ENCODE data around the gene CTNNA1.

Gene CTNNA1

DNA sequence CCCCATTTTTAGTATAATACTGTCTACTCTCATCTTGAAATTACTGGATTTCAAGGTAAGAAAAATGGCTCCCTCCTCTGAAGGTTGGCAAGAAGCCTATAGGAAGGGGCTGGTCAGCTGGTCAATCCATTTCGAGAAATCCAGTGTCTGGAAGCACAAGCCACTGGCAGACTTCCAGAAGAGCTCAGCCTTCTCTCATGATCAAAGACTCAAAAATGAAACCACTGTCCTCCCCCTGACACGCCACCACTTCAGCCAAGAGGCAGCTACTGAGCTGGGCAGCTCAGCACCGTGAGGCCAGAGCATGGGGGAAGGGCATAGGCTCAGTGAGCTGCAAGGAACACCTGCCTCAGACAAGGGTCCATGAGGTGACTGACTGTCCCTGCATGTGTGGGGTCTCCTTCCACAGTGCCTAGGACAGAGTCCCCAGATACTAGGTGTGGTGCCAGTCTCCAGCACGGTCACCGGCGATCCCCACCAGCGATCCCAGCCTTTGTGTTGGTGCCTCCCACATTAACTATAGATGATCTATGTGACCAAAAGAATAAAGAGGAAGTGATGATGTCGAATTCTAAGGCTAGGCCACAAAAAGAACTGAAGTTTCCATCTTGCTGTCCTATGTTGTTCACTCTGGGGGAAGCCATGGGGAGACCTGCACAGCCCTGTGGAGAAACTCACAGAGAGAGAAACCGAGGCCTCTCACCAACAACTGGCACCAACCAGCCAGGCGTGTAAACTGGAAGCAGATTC lies 222.0 kb downstream of the CTNNA1 start:
- TF ChIP-seq, protein P1, sequence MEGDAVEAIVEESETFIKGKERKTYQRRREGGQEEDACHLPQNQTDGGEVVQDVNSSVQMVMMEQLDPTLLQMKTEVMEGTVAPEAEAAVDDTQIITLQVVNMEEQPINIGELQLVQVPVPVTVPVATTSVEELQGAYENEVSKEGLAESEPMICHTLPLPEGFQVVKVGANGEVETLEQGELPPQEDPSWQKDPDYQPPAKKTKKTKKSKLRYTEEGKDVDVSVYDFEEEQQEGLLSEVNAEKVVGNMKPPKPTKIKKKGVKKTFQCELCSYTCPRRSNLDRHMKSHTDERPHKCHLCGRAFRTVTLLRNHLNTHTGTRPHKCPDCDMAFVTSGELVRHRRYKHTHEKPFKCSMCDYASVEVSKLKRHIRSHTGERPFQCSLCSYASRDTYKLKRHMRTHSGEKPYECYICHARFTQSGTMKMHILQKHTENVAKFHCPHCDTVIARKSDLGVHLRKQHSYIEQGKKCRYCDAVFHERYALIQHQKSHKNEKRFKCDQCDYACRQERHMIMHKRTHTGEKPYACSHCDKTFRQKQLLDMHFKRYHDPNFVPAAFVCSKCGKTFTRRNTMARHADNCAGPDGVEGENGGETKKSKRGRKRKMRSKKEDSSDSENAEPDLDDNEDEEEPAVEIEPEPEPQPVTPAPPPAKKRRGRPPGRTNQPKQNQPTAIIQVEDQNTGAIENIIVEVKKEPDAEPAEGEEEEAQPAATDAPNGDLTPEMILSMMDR (IDR thresholded peaks at IDR 0.05; ENCODE audit: insufficient read depth, missing control alignments), result no peak
- DNase-seq (ENCODE audit: insufficient read length, low spot score) (no peak), FAIRE-seq (no peak)

DNA sequence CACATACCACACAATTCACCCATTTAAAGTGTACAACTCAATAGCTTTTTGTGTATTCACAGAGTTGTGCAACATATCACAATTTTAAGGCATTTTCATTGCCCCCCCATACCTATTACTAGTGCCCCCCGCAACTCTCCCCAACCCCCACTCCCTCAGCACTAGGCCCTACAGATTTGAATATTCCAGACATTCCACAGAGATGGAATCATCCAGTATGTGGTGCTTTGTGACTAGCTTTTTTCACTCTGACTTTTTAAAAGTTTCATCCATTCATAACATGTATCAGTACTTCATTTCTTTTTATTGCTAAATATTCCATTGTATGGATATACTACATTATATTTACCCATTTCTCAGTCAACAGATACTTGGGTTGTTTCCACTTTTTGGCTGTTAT lies 224.9 kb downstream of the CTNNA1 start:
- FAIRE-seq, result no peak
- TF ChIP-seq, protein P1 (IDR thresholded peaks at IDR 0.05; ENCODE audit: insufficient read depth, missing control alignments), result no peak
- no peak for DNase-seq (ENCODE audit: insufficient read length, low spot score)

DNA sequence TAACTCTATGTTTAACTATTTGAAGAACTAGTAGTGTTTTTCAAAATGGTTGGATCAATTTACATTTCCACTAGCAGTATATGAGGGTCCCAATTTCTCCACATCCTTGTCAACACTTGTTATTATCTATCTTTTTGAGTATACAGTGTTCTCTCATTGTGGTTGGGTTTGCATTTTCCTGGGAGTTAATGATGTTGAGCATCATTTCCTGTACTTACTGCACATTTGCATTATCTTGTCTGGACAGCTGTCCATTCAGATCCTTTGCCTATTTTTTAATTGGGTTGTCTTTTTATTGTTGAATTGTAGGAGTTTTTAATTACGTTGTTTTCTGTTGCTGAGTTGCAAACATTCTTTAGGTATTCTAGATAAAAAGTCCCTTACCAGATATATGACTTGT lies 225.4 kb downstream of the CTNNA1 start:
- no peak for FAIRE-seq
- no peak for DNase-seq (ENCODE audit: insufficient read length, low spot score)
- TF ChIP-seq, protein P1 (IDR thresholded peaks at IDR 0.05; ENCODE audit: insufficient read depth, missing control alignments), result no peak

DNA sequence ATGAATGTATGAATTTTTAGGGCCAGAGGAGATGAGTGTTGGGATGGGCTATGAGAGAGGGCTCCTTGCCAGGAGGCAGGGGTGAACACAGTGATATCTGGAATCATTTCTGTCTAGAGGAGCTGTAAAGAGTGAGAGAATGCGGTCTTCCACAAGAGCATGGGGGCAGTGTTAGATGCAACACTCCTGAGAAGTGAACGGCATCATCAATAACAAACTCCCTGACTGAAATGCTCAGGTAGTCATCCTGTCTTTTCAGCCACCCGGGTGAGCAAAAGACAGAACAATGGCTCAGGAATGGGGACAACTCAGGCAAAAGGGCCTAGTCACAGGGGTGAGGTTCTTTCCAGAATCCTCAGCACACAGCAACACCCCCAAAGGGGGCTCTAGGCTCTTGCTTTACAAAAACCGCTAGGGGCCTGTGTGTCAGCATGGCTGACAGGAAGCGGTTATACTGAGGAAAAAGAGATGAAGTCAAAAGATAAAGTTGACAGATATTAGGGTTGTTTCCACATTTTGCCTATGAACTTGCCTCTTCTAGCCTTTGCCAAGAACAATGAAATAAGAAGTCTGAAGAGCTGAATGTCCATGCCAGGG lies 226.6 kb downstream of the CTNNA1 start:
- DNase-seq (ENCODE audit: insufficient read length, low spot score), result no peak
- TF ChIP-seq, protein P1 (IDR thresholded peaks at IDR 0.05; ENCODE audit: insufficient read depth, missing control alignments), result no peak
- no peak for FAIRE-seq

DNA sequence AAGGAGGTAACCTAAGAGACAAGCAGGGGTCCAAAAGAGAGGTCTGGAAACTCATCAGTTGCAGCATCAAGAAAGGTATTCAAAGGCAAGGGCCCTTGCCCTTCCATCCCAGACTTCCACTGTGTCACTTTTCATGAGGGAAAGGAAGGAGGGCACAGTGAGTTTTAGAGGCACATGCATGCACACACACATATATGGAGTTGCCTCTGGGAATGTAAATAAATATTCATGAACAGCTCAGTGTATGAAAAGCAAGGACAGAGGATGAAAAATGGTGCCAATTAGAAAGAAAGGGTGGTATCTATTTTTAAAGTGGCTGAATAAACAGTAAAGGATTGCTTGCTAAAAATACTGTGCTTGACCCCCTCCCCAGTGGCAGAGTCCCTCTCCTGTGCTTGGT lies 227.2 kb downstream of the CTNNA1 start:
- no peak for FAIRE-seq
- DNase-seq (ENCODE audit: insufficient read length, low spot score), result no peak
- TF ChIP-seq, protein P1 (IDR thresholded peaks at IDR 0.05; ENCODE audit: insufficient read depth, missing control alignments), result no peak

DNA sequence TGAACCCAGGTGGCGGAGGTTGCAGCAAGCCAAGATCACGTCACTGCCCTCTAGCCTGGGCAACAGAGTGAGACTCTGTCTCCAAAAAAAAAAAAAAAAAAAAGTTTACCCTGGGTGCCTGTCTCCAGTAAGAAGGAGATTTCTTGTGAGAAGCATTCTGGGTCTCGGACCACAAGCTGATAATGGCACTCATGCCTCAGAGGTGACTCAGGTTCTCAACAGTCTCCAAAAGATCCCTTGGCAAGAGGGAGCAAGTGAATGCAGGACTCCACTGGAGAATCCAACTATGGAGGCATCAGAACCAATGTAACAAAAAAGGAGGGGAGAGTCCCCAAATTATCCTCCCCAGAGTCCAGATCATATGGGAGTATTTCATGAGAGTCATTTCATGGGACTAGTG lies 227.9 kb downstream of the CTNNA1 start:
- DNase-seq (ENCODE audit: insufficient read length, low spot score) (no peak), FAIRE-seq (no peak)
- TF ChIP-seq, protein P1 (IDR thresholded peaks at IDR 0.05; ENCODE audit: insufficient read depth, missing control alignments), result no peak

DNA sequence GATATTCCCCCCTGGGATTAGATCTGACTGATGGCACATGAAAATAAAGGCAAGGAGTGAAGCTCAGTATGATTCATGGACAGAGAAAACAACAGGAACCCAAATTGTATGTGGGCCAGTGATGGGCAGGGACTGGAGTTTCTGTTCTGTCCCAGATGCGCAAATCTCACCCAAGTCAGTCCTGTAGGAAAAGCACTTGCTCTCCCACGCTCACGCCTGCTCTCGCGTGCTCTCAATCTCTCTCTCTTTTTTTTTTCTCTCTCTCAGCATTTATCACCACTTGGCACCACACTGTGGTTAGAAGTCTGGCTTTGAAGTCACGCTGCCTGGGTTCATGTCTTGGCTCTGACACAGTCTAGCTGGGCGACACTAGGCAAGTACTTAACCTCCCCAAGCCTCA lies 228.4 kb downstream of the CTNNA1 start:
- FAIRE-seq (no peak), DNase-seq (ENCODE audit: insufficient read length, low spot score) (no peak)
- TF ChIP-seq, protein P1 (IDR thresholded peaks at IDR 0.05; ENCODE audit: insufficient read depth, missing control alignments), result no peak

Measured in D721Med (cell line).